Naive thymus-derived CD4-positive, alpha-beta T cell (primary cell): ENCODE measurements around the gene CHFR. TPM values are rescaled to one million over a fixed set of nuclear protein-coding genes. Genes with fewer than 3 reads are reported as not detected.
"Not testable (repeated sequence)": the region's sequence is repeated elsewhere in the genome, so short reads cannot be mapped to it uniquely, and the experiment has no call there.

Experiments
- ATAC-seq: fragments of 150-1000 bp; cut with Tn5 transposase; 2 replicates; pipeline ENCODE4 v1.10.0; 2021; ENCODE audit warnings: mild to moderate bottlenecking, moderate library complexity
- CTCF ChIA-PET: fragments of 350-600 bp; sonication (Branson Sonifier 250); formaldehyde crosslinking; loops from one replicate; lab custom pipeline; 2021; ENCODE audit warnings: antibody characterized with exemption; lab: Charles Lee
- POLR2A ChIA-PET: fragments of 350-600 bp; sonication (Branson Sonifier 250); formaldehyde crosslinking; loops from one replicate; lab custom pipeline; 2021; ENCODE audit warnings: antibody characterized with exemption, inconsistent platforms; lab: Charles Lee
- DNase-seq, 9 donors: peaks; one replicate each; pipeline versions ENCODE4 v3.0.0 to v3.0.0-alpha.2; 2020 to 2022; ENCODE audit warnings: mixed read lengths in 1 of 9
- H3K27ac ChIP-seq: one replicate; pipeline ENCODE4 v1.7.0; 2013; ENCODE audit warnings: mild to moderate bottlenecking, low read depth, low read length, moderate library complexity
- H3K27me3 ChIP-seq, 2 donors: one replicate each; pipeline ENCODE4 v1.7.0; 2013; ENCODE audit warnings: low read length in 2 of 2, mild to moderate bottlenecking in 2 of 2, moderate library complexity in 2 of 2; ENCODE audit not compliant: control insufficient read depth in 2 of 2, insufficient read depth in 2 of 2
- H3K36me3 ChIP-seq, 3 experiments: 1 replicate in 2 of 3; 2 replicates in 1 of 3; pipeline ENCODE4 v1.7.0; 2013; ENCODE audit warnings: low read length in 3 of 3, mild to moderate bottlenecking in 3 of 3, moderate library complexity in 1 of 3; ENCODE audit not compliant: insufficient read depth in 3 of 3, control insufficient read depth in 2 of 3
- H3K4me1 ChIP-seq, 2 donors: one replicate each; pipeline ENCODE4 v1.7.0; 2013; ENCODE audit warnings: low read length in 2 of 2, mild to moderate bottlenecking in 2 of 2, moderate library complexity in 1 of 2; ENCODE audit not compliant: control insufficient read depth in 2 of 2, insufficient read depth in 2 of 2
- H3K4me3 ChIP-seq: 2 replicates; pipeline ENCODE4 v1.7.0; 2013; ENCODE audit warnings: mild to moderate bottlenecking, low read length
- H3K9me3 ChIP-seq, 3 experiments: 1 replicate in 2 of 3; 2 replicates in 1 of 3; pipeline ENCODE4 v1.7.0; 2013; ENCODE audit warnings: low read length in 3 of 3; ENCODE audit not compliant: control insufficient read depth in 2 of 3
- H3K27ac Mint-ChIP-seq, 9 donors: one replicate each; pipeline ENCODE4 v1.8.0; 2020 to 2022; ENCODE audit warnings: mixed read lengths in 9 of 9, mild to moderate bottlenecking in 8 of 9, moderate library complexity in 5 of 9, inconsistent platforms in 2 of 9
- H3K27me3 Mint-ChIP-seq, 5 donors: one replicate each; pipeline ENCODE4 v1.8.0; 2021 to 2022; ENCODE audit warnings: mixed read lengths in 5 of 5, mild to moderate bottlenecking in 1 of 5
- H3K36me3 Mint-ChIP-seq, 5 donors: one replicate each; pipeline ENCODE4 v1.8.0; 2020 to 2022; ENCODE audit warnings: mixed read lengths in 5 of 5, mild to moderate bottlenecking in 3 of 5, inconsistent platforms in 1 of 5
- H3K4me1 Mint-ChIP-seq, 7 donors: one replicate each; pipeline ENCODE4 v1.8.0; 2020 to 2022; ENCODE audit warnings: mixed read lengths in 7 of 7, mild to moderate bottlenecking in 3 of 7, inconsistent platforms in 1 of 7
- H3K4me3 Mint-ChIP-seq, 10 donors: one replicate each; pipeline ENCODE4 v1.8.0; 2020 to 2022; ENCODE audit warnings: mild to moderate bottlenecking in 10 of 10, mixed read lengths in 10 of 10, moderate library complexity in 6 of 10, inconsistent platforms in 2 of 10
- H3K9me3 Mint-ChIP-seq, 11 donors: one replicate each; pipeline ENCODE4 v1.8.0; 2020 to 2022; ENCODE audit warnings: mixed read lengths in 11 of 11, mild to moderate bottlenecking in 4 of 11, inconsistent platforms in 1 of 11, moderate library complexity in 1 of 11
- intact Hi-C, 2 donors: fragments of 100-400 bp; cut with micrococcal nuclease; formaldehyde crosslinking; loops; one replicate each; pipeline ENCODE4 v1.15.1; 2023
- polyA plus RNA-seq, 2 donors: library from polyadenylated mRNA; unstranded; fragments of 300-500 nt; fragmentation: Illumina TruSeq; gene quantifications; one replicate each; pipeline ENCODE4 v1.2.3, GENCODE V29; 2021
- total RNA-seq, 6 experiments: library from RNA in 5 of 6; stranded (reverse) in 5 of 6; gene quantifications; 1 replicate in 5 of 6; 2 replicates in 1 of 6; pipeline ENCODE4 v1.2.3 and lab custom pipeline; 2021 to 2026

Gene CHFR
- total and polyA plus RNA-seq, 7 experiments from 2014 or later = 25.2 to 97.8 (median 67.3) TPM

GRCh38 chr12:132837693-132838409, 49.6 kb downstream of the CHFR start:
- ChIA-PET CTCF (interaction anchor here (0.6 kb wide), 1 partner anchor 18 kb away, joined by 3 read pairs; no protein-coding TSS in a partner anchor), POLR2A (interaction anchor here (0.5 kb wide), 1 partner anchor 18 kb away, joined by 3 read pairs; no protein-coding TSS in a partner anchor)
- no peak for ATAC-seq

DNA sequence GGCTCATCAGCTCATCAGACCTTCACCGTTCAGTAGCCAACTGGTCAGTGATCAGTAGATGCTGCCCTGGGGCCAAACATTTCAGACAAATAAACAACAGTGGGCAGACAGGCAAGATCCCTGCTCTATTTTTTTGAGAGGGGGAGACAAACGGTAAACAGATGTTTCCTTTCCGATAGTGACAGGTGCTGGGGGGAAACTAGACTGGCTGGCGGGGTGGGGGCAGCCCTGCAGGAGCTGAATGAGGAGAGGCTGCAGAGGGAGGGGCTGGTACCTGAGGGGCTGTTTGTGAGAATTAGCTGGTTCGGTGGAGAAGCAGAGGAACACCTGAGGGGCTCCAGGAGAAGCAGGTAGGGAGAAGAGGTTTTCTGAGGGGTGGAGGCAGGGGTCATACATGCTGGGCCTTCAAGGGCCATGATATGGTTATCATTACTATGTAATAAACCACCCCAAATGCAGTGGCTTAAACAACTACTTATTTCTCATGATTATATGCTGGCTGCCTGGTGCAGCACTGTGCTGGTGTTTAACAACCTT, 50.5 kb downstream of the CHFR start:
- H3K27ac ChIP-seq = peak overlapping the region; percentile 35
- intact Hi-C loops = no loop called here
- H3K9me3 ChIP-seq = no peaks in the 10 kb centered on the region
- ATAC-seq (no peak), DNase-seq (no peak)
- Mint-ChIP-seq H3K4me3 (peak overlapping the region; percentile 65 to 92 (median 82)), H3K4me1 (peaks cover 29 to 48% (median 41%) of the 10 kb centered on the region in 7 donors), H3K27ac (peak overlapping the region; percentile 72 to 97 (median 85)), H3K36me3 (peaks cover 3 to 48% (median 10%) of the 10 kb centered on the region in 5 donors), H3K9me3 (no peaks in the 10 kb centered on the region), H3K27me3 (no peaks in the 10 kb centered on the region)
- H3K4me1 ChIP-seq = peaks cover 4 to 26% of the 10 kb centered on the region in 2 donors
- POLR2A ChIA-PET = interaction anchor here (0.5 to 1.2 kb wide), 3 partner anchors 11 to 86 kb away, joined by 3 to 4 read pairs (median 3); partner anchors contain the start of gene CHFR
- no peaks in the 10 kb centered on the region for H3K27me3 ChIP-seq
- no peak overlapping the region for H3K4me3 ChIP-seq
- CTCF ChIA-PET = no interaction called here
- H3K36me3 ChIP-seq = peaks cover 0 to 30% (median 4%) of the 10 kb centered on the region in 3 experiments

More at GRCh38 chr12:132837693-132838409, 49.6 kb downstream of the CHFR start:
- Mint-ChIP-seq H3K4me3 (peak overlapping the region in 4 of 10 donors; percentile 76 to 89 (median 82)), H3K36me3 (peaks cover 9 to 48% (median 15%) of the 10 kb centered on the region in 5 donors), H3K27ac (peak overlapping the region in 5 of 9 donors; percentile 29 to 97 (median 77)), H3K9me3 (no peaks in the 10 kb centered on the region), H3K4me1 (peaks cover 29 to 44% (median 40%) of the 10 kb centered on the region in 7 donors), H3K27me3 (no peaks in the 10 kb centered on the region)
- peaks cover 0 to 40% (median 4%) of the 10 kb centered on the region in 3 experiments for H3K36me3 ChIP-seq
- no peaks in the 10 kb centered on the region for H3K27me3 ChIP-seq
- intact Hi-C loops = no loop called here
- H3K4me1 ChIP-seq = peaks cover 4 to 26% of the 10 kb centered on the region in 2 donors
- no peak overlapping the region for H3K4me3 ChIP-seq
- no peak for DNase-seq
- H3K27ac ChIP-seq = peak overlapping the region; percentile 45
- H3K9me3 ChIP-seq = no peaks in the 10 kb centered on the region

DNA sequence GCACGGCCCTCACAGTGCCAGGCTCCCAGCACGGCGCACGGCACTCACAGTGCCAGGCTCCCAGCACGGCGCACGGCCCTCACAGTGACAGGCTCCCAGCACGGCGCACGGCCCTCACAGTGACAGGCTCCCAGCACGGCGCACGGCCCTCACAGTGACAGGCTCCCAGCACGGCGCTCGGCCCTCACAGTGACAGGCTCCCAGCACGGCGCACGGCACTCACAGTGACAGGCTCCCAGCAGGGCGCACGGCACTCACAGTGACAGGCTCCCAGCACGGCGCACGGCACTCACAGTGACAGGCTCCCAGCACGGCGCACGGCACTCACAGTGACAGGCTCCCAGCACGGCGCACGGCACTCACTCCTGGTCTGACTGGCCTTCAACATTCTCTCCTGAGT, 51.2 kb downstream of the CHFR start:
- H3K27ac Mint-ChIP-seq = peak overlapping the region; percentile 72 to 97 (median 85)
- H3K36me3 Mint-ChIP-seq = peaks cover 0 to 46% (median 6%) of the 10 kb centered on the region in 5 donors

DNA sequence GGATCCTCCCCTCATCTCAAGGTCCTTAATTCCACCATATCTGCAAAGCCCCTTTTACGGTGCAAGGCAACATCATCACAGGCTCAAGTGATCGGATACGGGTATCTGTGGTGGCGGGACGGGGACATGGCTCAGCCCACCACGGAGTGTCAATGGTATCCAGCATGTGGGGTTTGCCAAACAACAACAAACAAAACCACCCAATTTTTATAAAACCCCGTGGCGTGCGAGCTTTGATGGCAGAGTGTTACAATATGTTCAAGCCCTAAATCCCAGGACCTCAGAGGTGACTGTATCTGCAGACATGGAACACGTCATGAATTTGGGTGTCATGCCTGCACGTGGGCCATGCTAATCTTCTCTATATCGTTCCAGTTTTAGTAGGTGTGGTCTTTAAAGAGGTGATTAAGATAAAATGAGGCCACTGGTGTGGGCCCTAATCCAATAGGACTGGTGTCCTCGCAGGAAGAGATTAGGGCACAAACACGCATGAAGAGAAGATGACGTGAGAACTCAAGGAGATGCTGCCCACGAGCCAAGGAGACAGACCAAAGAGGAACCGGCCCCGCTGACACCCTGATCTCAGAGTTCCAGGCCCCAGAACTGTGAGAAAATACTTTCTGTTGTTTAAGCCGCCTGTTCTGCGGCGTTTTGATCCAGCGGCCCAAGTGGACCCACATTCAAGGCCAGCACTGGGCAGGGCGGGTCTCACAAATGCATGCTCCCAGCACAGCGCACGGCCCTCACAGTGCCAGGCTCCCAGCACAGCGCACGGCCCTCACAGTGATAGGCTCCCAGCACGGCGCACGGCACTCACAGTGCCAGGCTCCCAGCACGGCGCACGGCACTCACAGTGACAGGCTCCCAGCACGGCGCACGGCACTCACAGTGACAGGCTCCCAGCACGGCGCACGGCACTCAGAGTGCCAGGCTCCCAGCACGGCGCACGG, 52.1 kb downstream of the CHFR start:
- peak overlapping the region; percentile 69 for H3K27ac ChIP-seq
- no peak for ATAC-seq
- no peak overlapping the region for H3K4me3 ChIP-seq
- H3K4me3 Mint-ChIP-seq = peak overlapping the region; percentile 68 to 87 (median 78)
- intact Hi-C loops = no loop called here
- H3K4me1 ChIP-seq = peaks cover 4 to 26% of the 10 kb centered on the region in 2 donors
- peaks cover 0 to 46% (median 5%) of the 10 kb centered on the region in 5 donors for H3K36me3 Mint-ChIP-seq
- CTCF ChIA-PET = no interaction called here
- H3K4me1 Mint-ChIP-seq = peaks cover 23 to 48% (median 41%) of the 10 kb centered on the region in 7 donors
- POLR2A ChIA-PET = interaction anchor here (1.2 to 2.0 kb wide), 5 partner anchors 13 to 124 kb away, joined by 3 to 10 read pairs (median 6); partner anchors contain the start of genes CHFR and PGAM5
- H3K36me3 ChIP-seq = peaks cover 0 to 16% (median 0%) of the 10 kb centered on the region in 3 experiments
- DNase-seq = no peak
- H3K27me3 Mint-ChIP-seq = no peaks in the 10 kb centered on the region
- H3K27me3 ChIP-seq = no peaks in the 10 kb centered on the region
- H3K9me3 Mint-ChIP-seq = no peaks in the 10 kb centered on the region
- peak overlapping the region; percentile 80 to 98 (median 95) for H3K27ac Mint-ChIP-seq
- no peaks in the 10 kb centered on the region for H3K9me3 ChIP-seq

More for the DNA sequence above, 51.2 kb downstream of the CHFR start:
- H3K9me3 ChIP-seq, H3K27me3 ChIP-seq, CTCF ChIA-PET, H3K9me3 Mint-ChIP-seq, ATAC-seq, H3K27me3 Mint-ChIP-seq, intact Hi-C loops, H3K4me3 ChIP-seq: not testable (repeated sequence)
- Mint-ChIP-seq H3K4me3 (peak overlapping the region; percentile 65 to 92 (median 82)), H3K4me1 (peaks cover 25 to 48% (median 41%) of the 10 kb centered on the region in 7 donors)
- H3K36me3 ChIP-seq = peaks cover 0 to 25% (median 2%) of the 10 kb centered on the region in 3 experiments
- peaks cover 4 to 26% of the 10 kb centered on the region in 2 donors for H3K4me1 ChIP-seq
- H3K27ac ChIP-seq = peak overlapping the region; percentile 35
- peak in 1 of 9 donors; percentile 34 for DNase-seq
- POLR2A ChIA-PET = interaction anchor here (0.5 to 1.2 kb wide), 2 partner anchors 12 to 85 kb away, joined by 3 to 4 read pairs; no protein-coding TSS in a partner anchor

GRCh38 chr12:132834181-132834711, 53.2 kb downstream of the CHFR start:
- ChIA-PET POLR2A (interaction anchor here (0.5 to 2.0 kb wide), 14 partner anchors 10 to 123 kb away, joined by 3 to 10 read pairs (median 4); partner anchors contain the start of genes CHFR and PGAM5), CTCF (interaction anchor here (1.1 kb wide), 1 partner anchor 70 kb away, joined by 4 read pairs; no protein-coding TSS in a partner anchor)
- intact Hi-C loops = loop anchor here in 1 of 2 donors (1.0 kb wide), 2 partner anchors 33 to 70 kb away; no protein-coding TSS in a partner anchor
- H3K4me3 Mint-ChIP-seq = peak overlapping the region; percentile 69 to 87 (median 79)
- Histone ChIP-seq H3K36me3 (peaks cover 0 to 8% (median 0%) of the 10 kb centered on the region in 3 experiments), H3K4me3 (no peak overlapping the region), H3K27me3 (no peaks in the 10 kb centered on the region), H3K4me1 (peaks cover 4 to 30% of the 10 kb centered on the region in 2 donors), H3K9me3 (no peaks in the 10 kb centered on the region), H3K27ac (peak overlapping the region; percentile 69)
- peak in 7 of 9 donors; percentile 32 to 60 (median 48) for DNase-seq
- H3K4me1 Mint-ChIP-seq = peaks cover 23 to 54% (median 46%) of the 10 kb centered on the region in 7 donors
- H3K9me3 Mint-ChIP-seq = peaks cover 0 to 4% (median 0%) of the 10 kb centered on the region in 11 donors
- H3K36me3 Mint-ChIP-seq = peaks cover 0 to 43% (median 0%) of the 10 kb centered on the region in 5 donors
- peak overlapping the region; percentile 80 to 98 (median 95) for H3K27ac Mint-ChIP-seq
- H3K27me3 Mint-ChIP-seq = no peaks in the 10 kb centered on the region
- ATAC-seq = peak; percentile 67
